ENCODE results near the gene MVB12B.

The MVB12B gene

GRCh38 chr9:126389992-126390391 is 63.4 kb downstream of the MVB12B start:
- DNase-seq, result no peak

DNA sequence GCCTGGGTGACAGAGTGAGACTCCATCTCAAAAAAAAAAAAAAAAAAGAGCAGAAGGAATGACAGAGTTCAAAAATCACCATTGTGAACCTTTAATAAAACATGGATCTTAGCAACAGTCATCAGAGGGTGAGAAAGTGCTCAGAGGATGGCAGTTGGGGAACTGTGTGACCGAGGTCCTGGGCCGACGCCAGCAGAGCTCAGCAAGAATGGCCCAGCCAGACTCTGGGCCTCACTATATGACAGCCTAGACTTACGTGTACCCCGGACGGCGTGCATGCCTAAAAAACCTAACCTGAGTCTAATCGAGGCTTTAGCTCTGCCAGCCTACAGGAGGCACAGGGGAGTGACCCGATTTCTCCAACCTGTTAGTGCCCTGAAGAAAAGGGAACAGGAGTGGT is 64.3 kb downstream of the MVB12B start:
- no peak for DNase-seq

DNA sequence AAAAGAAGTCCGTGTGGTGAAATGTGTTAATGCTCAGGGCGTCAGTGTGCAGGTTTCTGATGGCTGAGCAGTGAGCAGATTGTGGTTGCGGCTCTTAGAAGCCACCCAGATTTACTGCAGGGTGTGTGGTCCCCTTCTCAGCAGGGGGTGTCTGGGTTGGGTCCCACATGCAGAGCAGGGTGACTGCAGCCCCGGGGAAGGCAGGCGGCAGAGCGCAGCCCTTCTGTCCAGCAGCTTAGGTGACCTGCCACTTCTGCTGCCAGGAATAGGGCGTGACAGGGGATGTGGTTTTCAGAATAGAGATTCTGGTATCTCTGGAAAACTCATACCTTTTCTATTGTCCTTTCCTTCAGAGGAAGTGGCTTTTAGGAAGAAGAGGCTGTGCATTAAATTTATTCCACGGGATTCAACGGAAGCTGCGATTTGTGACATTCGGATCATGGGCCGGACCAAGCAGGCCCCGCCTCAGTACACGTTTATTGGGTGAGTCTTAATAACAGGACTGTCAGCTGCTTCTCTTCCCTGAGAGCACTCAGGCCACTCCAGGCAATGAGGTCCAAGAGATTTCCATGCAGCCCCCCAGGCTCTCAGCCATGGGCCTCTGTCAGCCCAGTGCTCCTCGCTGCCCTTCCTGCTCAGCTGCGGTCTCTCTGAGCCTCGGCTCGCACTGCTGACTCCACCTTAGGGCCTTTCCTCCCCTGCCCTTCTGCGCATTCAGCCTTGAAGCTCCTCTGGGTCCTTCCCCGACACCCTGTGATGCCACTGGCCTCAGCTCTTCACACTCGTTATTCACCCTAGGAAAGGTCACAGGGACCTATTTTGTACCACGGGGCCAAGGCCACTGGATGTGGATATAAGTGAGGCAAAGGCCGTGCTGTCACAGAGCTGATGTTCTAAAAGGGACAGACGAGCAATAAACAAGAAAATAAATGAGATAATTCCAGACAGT is 65.4 kb downstream of the MVB12B start:
- DNase-seq, result no peak

GRCh38 chr9:126392662-126393371 is 66.2 kb downstream of the MVB12B start:
- DNase-seq, result no peak

DNA sequence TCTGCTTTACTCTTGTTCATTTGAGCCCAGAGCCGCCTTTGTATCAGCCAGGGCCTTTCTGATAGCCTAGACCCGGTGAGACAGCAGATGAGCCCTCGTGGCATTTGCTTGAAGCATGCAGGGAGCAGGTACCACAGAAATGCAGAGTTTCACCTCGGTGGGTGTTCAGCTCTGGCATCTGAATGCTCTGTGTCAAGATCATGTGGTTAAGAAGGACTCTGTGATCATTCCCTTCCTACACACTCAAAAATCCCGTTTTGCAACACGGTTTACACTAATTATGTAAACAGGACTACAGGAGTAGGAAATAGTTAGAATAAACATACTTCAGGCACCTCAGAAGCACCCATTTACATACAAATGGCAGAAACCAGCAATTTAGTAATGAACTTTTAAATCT is 67.2 kb downstream of the MVB12B start:
- no peak for DNase-seq

- no peak for DNase-seq
Measured at GRCh38 chr9:126394802-126395201, 68.2 kb downstream of the MVB12B start.

- DNase-seq, result no peak
Measured at GRCh38 chr9:126395439-126396212, 69.0 kb downstream of the MVB12B start.

GRCh38 chr9:126397056-126397455 is 70.4 kb downstream of the MVB12B start:
- no peak for DNase-seq

DNA sequence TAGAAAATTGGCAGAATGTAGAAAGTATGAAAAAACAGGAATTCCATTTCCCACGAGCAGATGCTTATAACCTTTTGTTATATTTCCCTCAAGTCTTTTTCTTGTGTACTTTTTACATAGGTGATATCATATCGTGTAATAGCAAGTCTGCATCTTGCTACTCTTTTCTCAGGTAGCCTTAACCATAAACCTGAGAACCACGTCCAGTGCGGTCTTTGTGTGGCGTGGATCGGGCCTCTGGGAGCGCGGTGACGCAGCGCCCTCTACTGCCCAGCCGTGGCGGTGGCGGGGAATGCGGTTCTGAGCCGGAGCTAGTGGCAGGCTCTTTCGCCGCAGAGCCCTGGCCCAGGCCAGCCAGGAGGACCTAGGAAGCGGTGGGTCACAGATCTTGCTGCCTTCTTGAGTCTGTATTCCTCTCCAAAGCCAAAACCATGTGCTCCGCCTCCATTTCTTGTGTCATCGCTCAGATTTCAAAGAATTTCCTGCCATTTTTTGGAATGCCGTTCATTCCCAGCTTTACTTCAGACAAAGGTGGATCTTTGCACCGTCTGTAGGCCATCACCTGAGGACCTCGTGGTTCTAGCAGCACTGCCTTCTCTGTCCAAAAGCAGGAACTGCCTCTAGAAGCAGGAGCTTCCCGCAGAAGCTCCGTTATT is 71.9 kb downstream of the MVB12B start:
- DNase-seq, result peak; percentile 26

GRCh38 chr9:126399251-126399650 is 72.6 kb downstream of the MVB12B start:
- no peak for DNase-seq

DNA sequence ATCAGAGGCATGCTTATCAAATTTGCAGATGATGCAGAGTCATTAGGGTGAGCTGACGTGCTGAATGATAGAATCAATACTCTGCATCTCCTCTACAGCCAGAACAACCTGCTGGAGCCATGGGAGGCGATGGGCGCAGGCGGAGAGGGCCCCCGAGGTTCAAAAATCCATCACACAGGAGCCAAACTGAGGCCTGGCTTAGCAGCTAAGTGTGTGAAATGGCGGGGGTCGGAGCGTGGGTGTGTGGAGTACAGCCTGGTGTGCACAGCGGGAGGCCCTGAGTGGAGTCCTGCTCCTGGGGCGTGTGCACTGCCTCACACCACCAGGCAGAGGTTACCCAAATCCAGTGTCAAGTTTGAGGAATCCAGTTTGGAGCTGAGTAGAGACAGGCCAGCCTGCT is 73.2 kb downstream of the MVB12B start:
- no peak for DNase-seq

GRCh38 chr9:126400571-126400970 is 73.9 kb downstream of the MVB12B start:
- DNase-seq, result no peak

DNA sequence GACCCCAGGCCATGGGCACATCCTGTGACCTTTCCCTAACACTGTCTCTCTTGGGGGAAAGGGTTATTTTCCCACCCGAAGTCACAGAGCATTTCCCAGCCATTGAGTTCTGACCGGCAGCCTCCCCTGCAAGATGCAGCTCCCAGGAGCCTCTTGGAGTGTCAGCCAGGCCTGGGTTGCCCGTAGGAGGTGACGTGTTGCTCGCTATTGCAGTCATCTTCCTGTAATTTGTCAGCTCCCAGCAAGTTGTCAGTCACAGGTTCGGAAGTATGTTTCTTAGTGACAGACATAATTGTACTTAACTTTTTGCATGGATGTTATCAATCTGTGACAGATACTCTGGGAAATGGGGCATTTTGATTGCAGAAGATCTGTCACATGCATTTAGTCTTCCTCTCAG is 74.5 kb downstream of the MVB12B start:
- DNase-seq, result no peak

- DNase-seq, result no peak
Measured at GRCh38 chr9:126401581-126401980, 75.0 kb downstream of the MVB12B start.

DNA sequence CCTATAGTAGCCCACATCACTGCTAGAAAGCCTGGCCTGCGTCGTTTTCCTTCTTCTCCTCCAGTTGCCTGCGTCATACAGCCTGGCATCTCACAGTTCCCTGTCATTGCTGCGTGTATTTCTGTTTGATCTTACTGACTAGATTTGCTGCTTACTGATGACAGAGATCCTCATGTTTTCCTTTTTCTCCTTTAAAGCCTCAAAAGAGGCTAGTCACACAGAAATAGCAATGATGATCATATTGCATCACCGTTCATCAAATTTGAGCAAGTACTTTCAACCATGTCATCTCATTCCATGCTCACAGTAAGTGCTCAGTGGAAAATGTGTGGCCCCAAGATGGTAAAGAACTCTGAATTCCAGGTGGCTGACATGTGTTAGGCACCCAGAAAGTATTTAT is 76.8 kb downstream of the MVB12B start:
- no peak for DNase-seq

- no peak for DNase-seq
Measured at GRCh38 chr9:126404459-126404858, 77.8 kb downstream of the MVB12B start.

DNA sequence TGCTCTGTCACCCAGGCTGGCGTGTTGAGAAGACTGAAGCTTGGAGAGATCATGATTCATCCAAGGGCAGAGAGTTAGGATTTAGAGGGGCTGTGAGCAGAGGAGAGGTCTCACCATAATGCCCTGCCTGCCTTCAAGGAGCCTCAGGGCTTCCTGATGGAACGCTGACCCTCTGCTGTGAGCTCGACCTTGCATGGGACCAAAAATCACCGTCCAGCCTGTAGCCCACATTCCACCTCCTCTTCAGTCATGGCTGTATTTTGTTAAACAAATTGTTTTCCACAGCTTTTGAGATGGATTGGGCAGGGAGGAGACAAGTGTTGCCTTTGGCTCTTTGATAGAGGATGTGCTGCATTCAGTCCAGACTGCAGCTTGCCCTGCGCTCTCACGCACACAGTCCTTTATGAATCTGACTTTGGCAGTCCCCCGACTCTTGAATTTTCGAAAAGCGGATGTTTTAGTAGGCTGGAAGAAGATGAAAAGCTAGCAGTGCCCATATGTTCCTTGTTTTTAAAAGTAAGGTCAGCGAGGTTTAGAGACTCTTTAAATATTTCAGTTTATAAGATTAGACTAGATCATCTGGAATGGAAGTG is 79.5 kb downstream of the MVB12B start:
- DNase-seq, result no peak

GRCh38 chr9:126407114-126407870 is 80.7 kb downstream of the MVB12B start:
- DNase-seq, result no peak

DNA sequence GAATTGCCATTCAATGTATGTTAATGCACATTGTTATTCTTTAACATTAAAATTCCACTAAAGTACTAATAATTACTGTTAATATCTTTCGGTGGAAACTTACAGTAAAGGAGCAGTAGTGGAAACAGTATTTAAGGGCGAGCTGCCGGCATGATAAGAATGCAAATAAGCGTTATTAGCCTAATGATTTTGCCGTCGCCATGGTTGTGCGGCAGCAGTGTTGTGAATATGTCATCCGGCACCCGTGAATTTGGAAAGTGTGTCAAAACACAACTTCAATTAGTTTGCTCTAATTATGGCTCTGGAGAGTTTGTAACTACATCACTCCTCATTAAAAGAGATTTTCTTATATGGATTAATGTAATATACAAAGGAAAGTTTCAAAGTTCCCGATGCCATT is 81.4 kb downstream of the MVB12B start:
- no peak for DNase-seq

DNA sequence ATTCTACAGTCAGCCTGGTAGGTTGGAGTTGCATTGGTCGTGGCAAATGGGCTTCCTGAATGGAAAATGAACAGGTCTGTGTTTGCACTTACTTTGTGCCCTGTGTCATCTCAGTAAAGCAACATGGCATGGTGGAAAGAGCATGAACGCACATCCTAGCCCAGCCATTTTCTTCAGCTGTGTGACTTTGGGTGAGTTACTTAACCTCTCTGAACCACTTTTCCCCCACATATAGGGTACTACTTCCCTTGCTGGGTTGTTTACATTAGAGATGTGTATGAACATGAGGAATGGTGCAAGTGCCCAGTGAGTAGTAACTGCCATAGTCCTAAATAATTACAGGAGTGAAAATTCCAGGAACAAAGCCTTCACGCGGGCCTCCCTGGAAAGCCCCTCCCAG is 83.6 kb downstream of the MVB12B start:
- DNase-seq, result no peak

- DNase-seq, result peak; percentile 83
Measured at GRCh38 chr9:126411225-126411947, 84.8 kb downstream of the MVB12B start.
